RPMI8226 (cell line): Measurements from ENCODE around the gene OLFML2B.
"Not testable (repeated sequence)": the region's sequence is repeated elsewhere in the genome, so short reads cannot be mapped to it uniquely, and the experiment has no call there.

ENCODE experiments used
- DNase-seq: peaks from one replicate; pipeline ENCODE4 v3.0.0-alpha.2; 2015

The OLFML2B gene

GRCh38 chr1:162033428-162033827 lies 9.8 kb upstream of the OLFML2B start:
- DNase-seq, result no peak

DNA sequence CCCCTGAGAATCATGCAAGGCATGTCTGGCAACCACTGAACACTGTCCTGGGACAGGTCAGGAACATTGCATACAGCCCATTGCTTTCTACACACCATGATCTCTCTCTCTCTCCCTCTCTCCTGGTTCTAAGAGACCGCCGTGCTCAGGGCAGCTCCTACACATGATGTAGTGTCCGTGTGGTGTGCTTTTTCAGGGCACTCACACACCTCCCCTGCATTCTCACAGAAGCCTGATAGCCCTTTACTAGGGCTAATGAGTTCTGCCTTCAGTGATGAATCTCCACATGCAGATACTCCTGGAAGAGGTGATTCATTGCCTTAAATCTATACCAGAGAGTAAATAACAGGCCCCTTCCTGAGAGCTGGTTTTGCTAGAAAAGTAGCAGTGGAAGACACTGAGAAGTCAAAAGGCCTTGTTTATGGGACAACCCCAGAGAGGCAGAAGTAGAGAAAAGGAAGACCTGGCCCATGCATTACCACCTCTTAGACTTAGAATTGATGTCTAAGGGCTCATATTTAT lies 7.2 kb upstream of the OLFML2B start:
- no peak for DNase-seq

- no peak for DNase-seq
These were observed 5.5 kb upstream of the OLFML2B start for GRCh38 chr1:162029157-162029556.

- peak; percentile 90 for DNase-seq
These were observed 5.1 kb upstream of the OLFML2B start for GRCh38 chr1:162028726-162029125.

DNA sequence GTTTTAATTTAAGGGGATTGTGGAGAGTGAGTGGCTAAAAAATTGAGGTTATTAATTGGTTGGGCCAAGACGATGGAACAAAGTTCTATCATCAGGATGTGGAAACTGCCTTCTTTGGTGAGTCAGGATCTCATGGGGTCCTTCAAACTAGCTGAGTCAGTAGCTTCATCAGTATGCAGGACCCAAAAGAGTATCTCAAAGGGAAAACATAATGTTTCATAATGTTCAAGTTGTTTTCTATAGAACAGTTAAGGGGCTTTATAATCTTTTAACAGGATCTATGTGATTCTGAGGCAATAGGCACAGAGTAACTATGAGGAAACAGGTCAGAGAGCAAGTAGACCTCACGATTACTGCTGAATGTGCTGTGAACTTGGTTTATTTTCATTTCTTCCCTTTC lies 3.2 kb upstream of the OLFML2B start:
- no peak for DNase-seq

DNA sequence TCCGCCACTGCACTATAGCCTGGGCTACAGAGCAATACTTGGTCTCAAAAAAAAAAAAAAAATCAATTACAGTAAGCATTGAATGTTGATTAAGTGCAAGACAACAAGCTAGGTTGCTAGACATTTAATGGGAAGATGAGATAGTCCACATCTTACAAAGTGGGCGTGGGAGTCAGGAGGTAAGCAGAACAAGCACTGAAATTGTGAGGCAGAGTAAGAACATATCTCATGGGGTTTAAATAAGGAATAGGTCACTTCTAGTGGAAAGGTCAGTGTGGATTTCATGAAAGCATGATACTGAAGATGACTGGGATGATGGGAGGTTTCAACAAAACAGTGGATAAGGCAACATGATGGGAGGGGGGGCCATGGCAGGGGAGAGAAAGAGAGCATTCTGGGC lies 1.9 kb upstream of the OLFML2B start:
- DNase-seq, result no peak

- DNase-seq, result no peak
These were observed 505 bp downstream of the OLFML2B start for GRCh38 chr1:162023181-162023546.

DNA sequence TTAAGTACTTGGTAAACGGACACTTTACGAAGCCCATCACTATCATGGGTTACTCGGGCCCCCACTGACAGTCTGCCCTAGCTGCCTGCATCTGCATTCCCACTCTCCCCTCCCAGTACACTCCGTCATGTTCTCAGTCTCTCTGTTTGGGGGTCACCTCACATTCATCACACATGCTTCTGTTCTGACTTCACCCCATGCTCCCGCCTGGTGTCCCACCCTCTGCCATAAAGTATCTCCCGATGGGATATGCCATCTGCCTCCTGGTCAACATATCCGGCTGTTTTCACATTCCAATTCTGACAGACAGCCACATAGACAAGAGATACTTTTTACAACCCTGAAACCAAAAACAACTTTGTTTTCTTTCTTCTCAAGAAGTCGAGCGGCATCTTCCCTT lies 1.0 kb downstream of the OLFML2B start:
- no peak for DNase-seq

GRCh38 chr1:162021124-162021523 lies 2.5 kb downstream of the OLFML2B start:
- DNase-seq, result no peak

DNA sequence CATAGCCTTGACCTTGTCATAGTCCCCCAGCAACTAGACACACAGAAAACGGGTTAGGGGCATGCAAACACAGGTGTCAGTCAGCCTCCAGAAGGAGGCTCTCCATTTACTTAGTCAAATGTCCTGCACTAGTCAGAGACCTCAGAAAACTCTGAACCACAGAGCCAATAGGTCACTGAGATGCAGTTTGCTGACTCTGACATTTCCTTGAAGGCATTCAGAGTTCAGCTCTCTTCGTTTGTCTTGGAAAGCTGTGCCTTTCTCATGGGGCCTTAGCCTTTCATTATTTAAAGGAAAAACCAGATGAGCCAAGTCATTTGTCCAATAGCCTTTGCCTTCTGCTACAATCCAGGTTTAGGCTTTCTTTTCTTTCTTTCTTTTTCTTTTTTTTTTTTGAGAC lies 3.5 kb downstream of the OLFML2B start:
- peak; percentile 86 for DNase-seq

DNA sequence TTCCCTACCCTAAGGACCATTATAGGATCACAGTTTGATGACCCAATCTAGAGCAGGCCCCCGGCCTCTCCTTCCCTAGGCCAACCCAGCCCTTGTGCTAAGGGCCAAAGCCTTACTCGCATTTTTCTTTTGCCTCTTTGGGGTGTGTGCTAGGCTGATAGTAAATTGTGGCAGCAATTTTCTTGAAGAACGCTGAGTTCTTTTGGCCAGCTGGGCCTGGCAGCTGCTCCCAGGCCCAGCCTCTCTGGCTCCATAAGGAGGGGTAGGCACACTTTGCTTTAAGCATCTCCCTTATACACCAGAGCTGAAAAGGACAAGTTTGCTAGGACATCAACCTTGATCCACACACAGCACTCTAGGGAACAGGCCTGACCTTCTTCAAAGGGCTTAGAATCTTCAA lies 4.2 kb downstream of the OLFML2B start:
- DNase-seq, result no peak

GRCh38 chr1:162019006-162019405 lies 4.7 kb downstream of the OLFML2B start:
- DNase-seq, result no peak

GRCh38 chr1:162018418-162018817 lies 5.3 kb downstream of the OLFML2B start:
- DNase-seq, result no peak

DNA sequence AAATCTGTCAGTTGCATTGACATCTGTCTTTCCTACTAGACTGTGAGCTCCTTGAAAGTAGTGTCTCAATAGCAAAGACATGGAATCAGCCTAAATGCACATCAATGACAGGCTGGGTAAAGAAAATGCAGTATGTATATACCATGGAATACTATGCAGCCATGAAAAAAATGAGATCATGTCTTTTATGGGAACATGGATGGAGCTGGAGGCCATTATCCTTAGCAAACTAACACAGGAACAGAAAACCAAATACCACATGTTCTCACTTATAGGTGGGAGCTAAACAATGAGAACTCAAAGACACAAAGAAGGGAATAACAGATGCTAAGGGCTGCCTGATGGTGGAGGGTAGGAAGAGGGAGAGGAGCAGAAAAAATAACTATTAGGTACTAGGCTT lies 5.9 kb downstream of the OLFML2B start:
- DNase-seq, result not testable (repeated sequence)

GRCh38 chr1:162016631-162017030 lies 7.0 kb downstream of the OLFML2B start:
- DNase-seq, result peak; percentile 61

DNA sequence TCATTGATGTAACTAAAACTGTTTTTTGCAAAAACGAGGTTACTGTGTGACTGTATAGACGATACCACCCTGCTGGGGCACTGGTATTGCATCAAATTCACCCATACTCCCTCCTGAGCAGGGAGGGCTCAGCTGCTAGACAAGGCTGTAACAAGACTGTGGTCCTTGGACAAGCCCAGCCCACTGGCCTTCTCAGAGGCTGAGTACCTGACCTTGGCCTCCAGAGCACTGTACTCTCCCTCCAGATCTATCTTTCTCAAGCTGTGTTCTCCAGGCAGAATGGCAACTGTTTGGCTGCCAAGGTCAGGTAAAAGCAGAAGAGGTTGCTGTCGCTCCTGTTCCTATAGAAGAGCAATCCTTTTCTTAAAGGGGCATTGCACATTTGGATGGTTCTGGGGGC lies 8.5 kb downstream of the OLFML2B start:
- no peak for DNase-seq

DNA sequence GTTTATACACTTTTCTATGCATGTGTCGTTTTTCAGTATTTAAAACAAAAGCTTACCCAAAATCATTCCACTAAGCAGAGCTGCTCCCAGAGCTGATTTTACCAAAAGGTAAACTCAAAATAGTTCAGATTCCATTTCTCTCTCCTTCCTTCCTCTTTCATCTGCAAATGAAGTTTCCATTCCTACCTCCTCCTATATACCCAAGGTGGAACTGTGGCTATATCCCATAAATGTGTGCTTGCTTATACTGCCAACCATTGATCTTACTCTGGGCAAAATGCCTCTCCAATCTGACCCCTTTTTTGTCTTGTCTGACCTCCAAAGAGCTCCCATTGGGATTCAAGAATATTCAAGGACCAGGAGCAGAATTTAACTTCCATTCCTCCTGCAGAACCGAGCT lies 9.5 kb downstream of the OLFML2B start:
- DNase-seq, result no peak

- no peak for DNase-seq
These were observed 10.4 kb downstream of the OLFML2B start for GRCh38 chr1:162013289-162013688.

- DNase-seq, result no peak
These were observed 12.2 kb downstream of the OLFML2B start for GRCh38 chr1:162011337-162012012.

DNA sequence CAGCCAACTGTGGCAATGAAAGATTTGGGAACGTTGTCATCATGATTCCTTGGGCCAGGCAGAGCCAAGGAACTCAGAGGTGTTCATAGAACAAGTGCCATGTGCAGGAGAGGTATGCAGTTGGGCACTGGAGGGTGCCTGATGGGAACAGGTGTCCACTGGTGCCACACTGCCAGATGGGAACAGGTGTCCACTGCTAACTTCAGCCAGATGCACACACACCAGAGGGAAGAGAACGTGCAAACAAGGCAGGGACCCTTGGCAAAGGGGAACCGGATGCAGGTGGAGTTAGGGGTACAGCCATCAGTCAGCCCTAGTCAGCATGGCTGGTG lies 13.5 kb downstream of the OLFML2B start:
- peak; percentile 57 for DNase-seq

GRCh38 chr1:162009501-162010174 lies 14.0 kb downstream of the OLFML2B start:
- no peak for DNase-seq

GRCh38 chr1:162008799-162009198 lies 14.9 kb downstream of the OLFML2B start:
- no peak for DNase-seq

DNA sequence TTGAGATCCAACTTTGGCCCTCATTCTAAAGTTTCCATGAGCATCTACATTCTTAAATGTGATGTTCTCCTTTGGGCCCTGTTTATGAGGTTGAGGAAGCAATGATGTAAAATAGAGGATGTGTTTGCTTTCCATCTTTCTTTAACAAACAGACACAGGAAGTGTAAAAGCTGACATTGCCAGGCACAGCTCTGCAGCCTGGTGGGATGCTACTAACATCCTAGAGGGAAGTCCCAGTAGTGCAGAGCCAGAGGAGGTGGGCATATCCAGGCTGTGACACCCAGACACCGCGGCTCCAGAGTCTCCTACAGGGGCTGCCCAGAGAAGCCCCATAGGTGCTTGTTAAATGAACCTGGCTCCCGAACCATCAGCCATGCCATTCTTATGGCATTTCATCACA lies 16.2 kb downstream of the OLFML2B start:
- no peak for DNase-seq

- no peak for DNase-seq
These were observed 17.6 kb downstream of the OLFML2B start for GRCh38 chr1:162006081-162006480.

DNA sequence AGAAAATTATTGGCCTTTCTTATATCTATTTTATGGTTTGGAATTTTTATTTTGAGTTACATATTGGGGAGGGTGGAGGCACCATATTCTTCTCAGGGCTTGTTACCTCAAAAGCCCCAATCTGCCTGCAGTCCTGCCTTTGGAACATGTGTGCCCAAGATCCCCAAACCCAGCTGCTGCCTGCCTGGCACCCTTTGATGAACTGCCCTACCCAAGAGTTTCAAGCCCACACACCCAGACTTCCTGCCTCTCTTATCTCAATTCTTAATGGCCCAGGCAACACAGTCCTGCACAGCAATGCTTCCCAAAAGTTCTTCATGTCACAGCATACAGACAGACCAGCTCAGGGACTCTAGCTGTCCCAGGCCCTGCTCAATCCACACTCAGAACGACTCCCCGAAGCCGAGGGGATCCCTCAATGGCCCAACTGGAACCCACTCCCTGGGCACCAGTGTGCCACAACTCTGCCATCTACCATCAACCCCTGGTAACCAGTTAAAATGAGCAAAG lies 19.2 kb downstream of the OLFML2B start:
- DNase-seq, result peak; percentile 71
